GM23338 (cell line): Measurements from ENCODE around the gene DNLZ. TPM values are rescaled to one million over a fixed set of nuclear protein-coding genes. Genes with fewer than 3 reads are reported as not detected.

Experiments
- ATAC-seq: fragments of 200-7000 bp; cut with Tn5 transposase; 3 replicates; pipeline ENCODE4 v1.9.1; 2020
- DNase-seq: peaks from one replicate; pipeline ENCODE4 v3.0.0-alpha.2; 2015; ENCODE audit warnings: low spot score
- H2AFZ ChIP-seq: fragments of 200-600 bp; sonication (generic); 2 replicates; pipeline ENCODE4 v1.8.0; 2016; ENCODE audit warnings: antibody characterized with exemption, mild to moderate bottlenecking, moderate library complexity
- H3F3A ChIP-seq: fragments of 200-600 bp; sonication (generic); replicated peaks from 2 replicates; pipeline ENCODE4 v1.8.0; 2017; ENCODE audit warnings: antibody characterized with exemption, mixed run types, low read depth
- H3K27ac ChIP-seq: fragments of 200-600 bp; sonication (generic); 2 replicates; pipeline ENCODE4 v1.6.1; 2016; ENCODE audit warnings: low read depth
- H3K27me3 ChIP-seq: fragments of 200-600 bp; sonication (generic); 2 replicates; pipeline ENCODE4 v1.8.0; 2016; ENCODE audit warnings: mild to moderate bottlenecking, mixed run types, moderate library complexity; ENCODE audit not compliant: insufficient read depth
- H3K36me3 ChIP-seq: fragments of 200-600 bp; sonication (generic); 2 replicates; pipeline ENCODE4 v1.8.0; 2016; ENCODE audit warnings: mild to moderate bottlenecking; ENCODE audit not compliant: insufficient read depth
- H3K4me1 ChIP-seq: fragments of 200-600 bp; sonication (generic); 2 replicates; pipeline ENCODE4 v1.8.0; 2016; ENCODE audit warnings: mild to moderate bottlenecking, moderate library complexity; ENCODE audit not compliant: insufficient read depth
- H3K4me2 ChIP-seq: fragments of 200-600 bp; sonication (generic); 2 replicates; pipeline ENCODE4 v1.7.1; 2017; ENCODE audit warnings: mixed run types
- H3K4me3 ChIP-seq: fragments of 200-600 bp; sonication (generic); 2 replicates; pipeline ENCODE4 v1.6.1; 2016; ENCODE audit warnings: mixed run types
- H3K79me2 ChIP-seq: fragments of 200-600 bp; sonication (generic); replicated peaks from 2 replicates; pipeline ENCODE4 v1.8.0; 2017; ENCODE audit warnings: mild to moderate bottlenecking; ENCODE audit not compliant: insufficient read depth
- H3K9me2 ChIP-seq: fragments of 200-600 bp; sonication (generic); 2 replicates; pipeline ENCODE4 v1.8.0; 2017; ENCODE audit not compliant: insufficient read depth
- H4K20me1 ChIP-seq: fragments of 200-600 bp; sonication (generic); replicated peaks from 2 replicates; pipeline ENCODE4 v1.8.0; 2017; ENCODE audit warnings: mild to moderate bottlenecking; ENCODE audit not compliant: insufficient read depth
- H3K27ac Mint-ChIP-seq: 2 replicates; pipeline ENCODE4 v1.8.0; 2020; ENCODE audit warnings: inconsistent platforms, mild to moderate bottlenecking, moderate library complexity, mixed read lengths
- H3K27me3 Mint-ChIP-seq: 3 replicates; pipeline ENCODE4 v1.8.0; 2022; ENCODE audit warnings: low read depth, mild to moderate bottlenecking, moderate library complexity, mixed read lengths, inconsistent platforms; ENCODE audit not compliant: insufficient read depth, poor library complexity
- H3K36me3 Mint-ChIP-seq: 3 replicates; pipeline ENCODE4 v1.8.0; 2021; ENCODE audit warnings: low read depth, mild to moderate bottlenecking, inconsistent platforms, moderate library complexity, mixed read lengths
- H3K4me1 Mint-ChIP-seq: 3 replicates; pipeline ENCODE4 v1.8.0; 2020; ENCODE audit warnings: mild to moderate bottlenecking, inconsistent platforms, mixed read lengths
- H3K4me3 Mint-ChIP-seq: 3 replicates; pipeline ENCODE4 v1.8.0; 2021; ENCODE audit warnings: moderate library complexity, mild to moderate bottlenecking, inconsistent platforms, mixed read lengths
- H3K9me3 Mint-ChIP-seq: 3 replicates; pipeline ENCODE4 v1.8.0; 2020; ENCODE audit warnings: moderate library complexity, mild to moderate bottlenecking, inconsistent platforms, mixed read lengths
- CREB1 ChIP-seq: fragments of 250-450 bp; sonication (Bioruptor Pico); IDR thresholded peaks from 2 replicates; pipeline ENCODE4 v1.5.0; 2020; ENCODE audit warnings: low read depth, mild to moderate bottlenecking, moderate library complexity
- CTCF ChIP-seq, 2 experiments: fragments of 200-600 bp in 1 of 2; sonication (generic) in 1 of 2; conservative IDR thresholded peaks; 2 replicates each; pipeline versions ENCODE4 v1.5.1 to v1.6.1; 2016 to 2017; ENCODE audit warnings: antibody characterized with exemption in 2 of 2, low read depth in 2 of 2, mild to moderate bottlenecking in 2 of 2, moderate library complexity in 1 of 2
- ETS1 ChIP-seq: IDR thresholded peaks from 2 replicates; pipeline ENCODE4 v1.6.1; 2016; ENCODE audit warnings: antibody characterized with exemption
- EZH2 ChIP-seq: fragments of 200-600 bp; sonication (generic); IDR thresholded peaks from one replicate; pipeline ENCODE4 v1.8.0; 2017; ENCODE audit warnings: antibody characterized with exemption, mild to moderate bottlenecking, low read depth; ENCODE audit not compliant: unreplicated experiment
- EZH2phosphoT487 ChIP-seq: fragments of 200-600 bp; sonication (generic); IDR thresholded peaks from one replicate; pipeline ENCODE4 v1.8.1; 2018; ENCODE audit warnings: antibody characterized with exemption; ENCODE audit not compliant: unreplicated experiment
- JUNB ChIP-seq: IDR thresholded peaks from one replicate; pipeline ENCODE4 v1.6.1; 2016; ENCODE audit warnings: antibody characterized with exemption; ENCODE audit not compliant: unreplicated experiment
- NANOG ChIP-seq: IDR thresholded peaks from 2 replicates; pipeline ENCODE4 v1.6.1; 2016; ENCODE audit warnings: antibody characterized with exemption, borderline replicate concordance
- POLR2AphosphoS5 ChIP-seq: IDR thresholded peaks from 2 replicates; pipeline ENCODE4 v1.6.1; 2016; ENCODE audit warnings: antibody characterized with exemption, low read depth
- STAT1 ChIP-seq: IDR thresholded peaks from one replicate; pipeline ENCODE4 v1.6.1; 2016; ENCODE audit warnings: antibody characterized with exemption; ENCODE audit not compliant: unreplicated experiment
- ZNF114 ChIP-seq: fragments of 250-450 bp; sonication (Bioruptor Pico); IDR thresholded peaks from 2 replicates; pipeline ENCODE4 v1.5.0; 2020; ENCODE audit warnings: mild to moderate bottlenecking, moderate library complexity
- ZNF331 ChIP-seq: fragments of 250-450 bp; sonication (Bioruptor Pico); IDR thresholded peaks from 2 replicates; pipeline ENCODE4 v1.5.0; 2020; ENCODE audit warnings: low read depth, mild to moderate bottlenecking, moderate library complexity
- polyA plus RNA-seq: library from polyadenylated mRNA; unstranded; fragments of >200 nt; fragmentation: Nextera tagmentation; extraction: Ambion mirVana; gene quantifications from 2 replicates; pipeline ENCODE4 v1.2.1, GENCODE V29; 2016
- total RNA-seq: library from RNA; depleted of rRNA; stranded (reverse); fragments of >200 nt; shearing (Covaris generic); gene quantifications from 2 replicates; pipeline ENCODE4 v1.2.3, GENCODE V29; 2014
- TF ChIP-seq, protein P1 (sequence below): IDR thresholded peaks from one replicate; pipeline ENCODE4 v1.6.1; 2018; ENCODE audit warnings: antibody characterized with exemption; ENCODE audit not compliant: unreplicated experiment
- TF ChIP-seq, protein P2 (sequence below): fragments of 250-450 bp; sonication (Bioruptor Pico); IDR thresholded peaks from 2 replicates; pipeline ENCODE4 v1.5.0; 2020; ENCODE audit warnings: mild to moderate bottlenecking, moderate library complexity

Gene DNLZ
- total and polyA plus RNA-seq, 2 experiments from 2014 or later: 33.4 to 53.9 TPM

- no peak for TF ChIP-seq NANOG
- TF ChIP-seq EZH2phosphoT487: no peak
- TF ChIP-seq, protein P1, sequence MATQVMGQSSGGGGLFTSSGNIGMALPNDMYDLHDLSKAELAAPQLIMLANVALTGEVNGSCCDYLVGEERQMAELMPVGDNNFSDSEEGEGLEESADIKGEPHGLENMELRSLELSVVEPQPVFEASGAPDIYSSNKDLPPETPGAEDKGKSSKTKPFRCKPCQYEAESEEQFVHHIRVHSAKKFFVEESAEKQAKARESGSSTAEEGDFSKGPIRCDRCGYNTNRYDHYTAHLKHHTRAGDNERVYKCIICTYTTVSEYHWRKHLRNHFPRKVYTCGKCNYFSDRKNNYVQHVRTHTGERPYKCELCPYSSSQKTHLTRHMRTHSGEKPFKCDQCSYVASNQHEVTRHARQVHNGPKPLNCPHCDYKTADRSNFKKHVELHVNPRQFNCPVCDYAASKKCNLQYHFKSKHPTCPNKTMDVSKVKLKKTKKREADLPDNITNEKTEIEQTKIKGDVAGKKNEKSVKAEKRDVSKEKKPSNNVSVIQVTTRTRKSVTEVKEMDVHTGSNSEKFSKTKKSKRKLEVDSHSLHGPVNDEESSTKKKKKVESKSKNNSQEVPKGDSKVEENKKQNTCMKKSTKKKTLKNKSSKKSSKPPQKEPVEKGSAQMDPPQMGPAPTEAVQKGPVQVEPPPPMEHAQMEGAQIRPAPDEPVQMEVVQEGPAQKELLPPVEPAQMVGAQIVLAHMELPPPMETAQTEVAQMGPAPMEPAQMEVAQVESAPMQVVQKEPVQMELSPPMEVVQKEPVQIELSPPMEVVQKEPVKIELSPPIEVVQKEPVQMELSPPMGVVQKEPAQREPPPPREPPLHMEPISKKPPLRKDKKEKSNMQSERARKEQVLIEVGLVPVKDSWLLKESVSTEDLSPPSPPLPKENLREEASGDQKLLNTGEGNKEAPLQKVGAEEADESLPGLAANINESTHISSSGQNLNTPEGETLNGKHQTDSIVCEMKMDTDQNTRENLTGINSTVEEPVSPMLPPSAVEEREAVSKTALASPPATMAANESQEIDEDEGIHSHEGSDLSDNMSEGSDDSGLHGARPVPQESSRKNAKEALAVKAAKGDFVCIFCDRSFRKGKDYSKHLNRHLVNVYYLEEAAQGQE: no peak
- no peak for TF ChIP-seq EZH2
- TF ChIP-seq ETS1: no peak
- TF ChIP-seq, protein P2, sequence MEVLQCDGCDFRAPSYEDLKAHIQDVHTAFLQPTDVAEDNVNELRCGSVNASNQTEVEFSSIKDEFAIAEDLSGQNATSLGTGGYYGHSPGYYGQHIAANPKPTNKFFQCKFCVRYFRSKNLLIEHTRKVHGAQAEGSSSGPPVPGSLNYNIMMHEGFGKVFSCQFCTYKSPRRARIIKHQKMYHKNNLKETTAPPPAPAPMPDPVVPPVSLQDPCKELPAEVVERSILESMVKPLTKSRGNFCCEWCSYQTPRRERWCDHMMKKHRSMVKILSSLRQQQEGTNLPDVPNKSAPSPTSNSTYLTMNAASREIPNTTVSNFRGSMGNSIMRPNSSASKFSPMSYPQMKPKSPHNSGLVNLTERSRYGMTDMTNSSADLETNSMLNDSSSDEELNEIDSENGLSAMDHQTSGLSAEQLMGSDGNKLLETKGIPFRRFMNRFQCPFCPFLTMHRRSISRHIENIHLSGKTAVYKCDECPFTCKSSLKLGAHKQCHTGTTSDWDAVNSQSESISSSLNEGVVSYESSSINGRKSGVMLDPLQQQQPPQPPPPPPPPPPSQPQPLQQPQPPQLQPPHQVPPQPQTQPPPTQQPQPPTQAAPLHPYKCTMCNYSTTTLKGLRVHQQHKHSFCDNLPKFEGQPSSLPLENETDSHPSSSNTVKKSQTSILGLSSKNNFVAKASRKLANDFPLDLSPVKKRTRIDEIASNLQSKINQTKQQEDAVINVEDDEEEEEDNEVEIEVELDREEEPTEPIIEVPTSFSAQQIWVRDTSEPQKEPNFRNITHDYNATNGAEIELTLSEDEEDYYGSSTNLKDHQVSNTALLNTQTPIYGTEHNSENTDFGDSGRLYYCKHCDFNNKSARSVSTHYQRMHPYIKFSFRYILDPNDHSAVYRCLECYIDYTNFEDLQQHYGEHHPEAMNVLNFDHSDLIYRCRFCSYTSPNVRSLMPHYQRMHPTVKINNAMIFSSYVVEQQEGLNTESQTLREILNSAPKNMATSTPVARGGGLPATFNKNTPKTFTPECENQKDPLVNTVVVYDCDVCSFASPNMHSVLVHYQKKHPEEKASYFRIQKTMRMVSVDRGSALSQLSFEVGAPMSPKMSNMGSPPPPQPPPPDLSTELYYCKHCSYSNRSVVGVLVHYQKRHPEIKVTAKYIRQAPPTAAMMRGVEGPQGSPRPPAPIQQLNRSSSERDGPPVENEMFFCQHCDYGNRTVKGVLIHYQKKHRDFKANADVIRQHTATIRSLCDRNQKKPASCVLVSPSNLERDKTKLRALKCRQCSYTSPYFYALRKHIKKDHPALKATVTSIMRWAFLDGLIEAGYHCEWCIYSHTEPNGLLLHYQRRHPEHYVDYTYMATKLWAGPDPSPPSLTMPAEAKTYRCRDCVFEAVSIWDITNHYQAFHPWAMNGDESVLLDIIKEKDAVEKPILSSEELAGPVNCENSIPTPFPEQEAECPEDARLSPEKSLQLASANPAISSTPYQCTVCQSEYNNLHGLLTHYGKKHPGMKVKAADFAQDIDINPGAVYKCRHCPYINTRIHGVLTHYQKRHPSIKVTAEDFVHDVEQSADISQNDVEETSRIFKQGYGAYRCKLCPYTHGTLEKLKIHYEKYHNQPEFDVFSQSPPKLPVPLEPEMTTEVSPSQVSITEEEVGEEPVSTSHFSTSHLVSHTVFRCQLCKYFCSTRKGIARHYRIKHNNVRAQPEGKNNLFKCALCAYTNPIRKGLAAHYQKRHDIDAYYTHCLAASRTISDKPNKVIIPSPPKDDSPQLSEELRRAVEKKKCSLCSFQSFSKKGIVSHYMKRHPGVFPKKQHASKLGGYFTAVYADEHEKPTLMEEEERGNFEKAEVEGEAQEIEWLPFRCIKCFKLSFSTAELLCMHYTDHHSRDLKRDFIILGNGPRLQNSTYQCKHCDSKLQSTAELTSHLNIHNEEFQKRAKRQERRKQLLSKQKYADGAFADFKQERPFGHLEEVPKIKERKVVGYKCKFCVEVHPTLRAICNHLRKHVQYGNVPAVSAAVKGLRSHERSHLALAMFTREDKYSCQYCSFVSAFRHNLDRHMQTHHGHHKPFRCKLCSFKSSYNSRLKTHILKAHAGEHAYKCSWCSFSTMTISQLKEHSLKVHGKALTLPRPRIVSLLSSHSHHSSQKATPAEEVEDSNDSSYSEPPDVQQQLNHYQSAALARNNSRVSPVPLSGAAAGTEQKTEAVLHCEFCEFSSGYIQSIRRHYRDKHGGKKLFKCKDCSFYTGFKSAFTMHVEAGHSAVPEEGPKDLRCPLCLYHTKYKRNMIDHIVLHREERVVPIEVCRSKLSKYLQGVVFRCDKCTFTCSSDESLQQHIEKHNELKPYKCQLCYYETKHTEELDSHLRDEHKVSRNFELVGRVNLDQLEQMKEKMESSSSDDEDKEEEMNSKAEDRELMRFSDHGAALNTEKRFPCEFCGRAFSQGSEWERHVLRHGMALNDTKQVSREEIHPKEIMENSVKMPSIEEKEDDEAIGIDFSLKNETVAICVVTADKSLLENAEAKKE (CRISPR knock-in tag): no peak
- TF ChIP-seq STAT1: no peak
- no peak for TF ChIP-seq POLR2AphosphoS5
- TF ChIP-seq JUNB: no peak
- no peak for TF ChIP-seq ZNF114
- TF ChIP-seq CTCF (conservative IDR thresholded peaks at IDR 0.05; ENCODE audit: low read depth in 2 of 2): no peak
- TF ChIP-seq ZNF331 (CRISPR knock-in tag): no peak
- TF ChIP-seq CREB1 (CRISPR knock-in tag): no peak
- Histone ChIP-seq H2AFZ (no peak overlapping the region), H3K27ac (no peak overlapping the region), H3K27me3 (no peaks in the 10 kb centered on the region), H4K20me1 (no peaks in the 10 kb centered on the region), H3K36me3 (no peaks in the 10 kb centered on the region), H3K4me1 (no peaks in the 10 kb centered on the region), H3K79me2 (no peaks in the 10 kb centered on the region), H3K4me2 (no peak overlapping the region), H3K9me2 (no peaks in the 10 kb centered on the region), H3K4me3 (no peak overlapping the region), H3F3A (no peaks in the 10 kb centered on the region)
- Mint-ChIP-seq H3K36me3 (no peaks in the 10 kb centered on the region), H3K9me3 (no peaks in the 10 kb centered on the region), H3K4me3 (no peak overlapping the region), H3K27ac (no peak overlapping the region), H3K27me3 (peaks cover 8% of the 10 kb centered on the region), H3K4me1 (peaks cover 6% of the 10 kb centered on the region; the same call in 1 of the 3 replicates)
- ATAC-seq: no peak
- no peak for DNase-seq
These were observed 4.7 kb downstream of the DNLZ start for GRCh38 chr9:136358888-136359287.
